ENCODE results near the gene OR6K6. TPM values are rescaled to one million over a fixed set of nuclear protein-coding genes. Genes with fewer than 3 reads are reported as not detected.

OR6K6 gene
- total RNA-seq, 2 donors from 2014 or later: not detected

- peaks cover 2% of the 10 kb centered on the region for H3K27me3 Mint-ChIP-seq (ENCODE audit: insufficient read depth)
- Histone ChIP-seq H3K27ac (ENCODE audit: low read depth, low read length) (no peak overlapping the region), H3K27me3 (ENCODE audit: control insufficient read depth, insufficient read depth, low read length, poor library complexity, severe bottlenecking) (no peaks in the 10 kb centered on the region), H3K4me3 (ENCODE audit: low read length) (no peak overlapping the region), H3K4me1 (ENCODE audit: control insufficient read depth, insufficient read depth, low read length) (no peaks in the 10 kb centered on the region), H3K9me3 (ENCODE audit: control insufficient read depth, low read length) (no peaks in the 10 kb centered on the region), H3K9ac (ENCODE audit: extremely low read depth, low read length, poor library complexity, severe bottlenecking) (no peak overlapping the region), H3K36me3 (ENCODE audit: control insufficient read depth, insufficient read depth, low read length) (no peaks in the 10 kb centered on the region)
- no peaks in the 10 kb centered on the region for H3K36me3 Mint-ChIP-seq (ENCODE audit: low read depth)
- 90 to 100% methylated on average over 1 of the region's 2 CpGs for WGBS, 2 experiments (ENCODE audit: insufficient coverage in 1 of 2, insufficient read length in 1 of 2)
- no peak overlapping the region for H3K4me3 Mint-ChIP-seq
- no peak overlapping the region for H3K27ac Mint-ChIP-seq
- H3K9me3 Mint-ChIP-seq: no peaks in the 10 kb centered on the region
- DNase-seq: no peak
- TF ChIP-seq CTCF (conservative IDR thresholded peaks at IDR 0.05): no peak
- peaks cover 2% of the 10 kb centered on the region for H3K4me1 Mint-ChIP-seq
Measured at GRCh38 chr1:158732524-158732923, 22.0 kb upstream of the OR6K6 start.

- Histone ChIP-seq H3K4me1 (ENCODE audit: control insufficient read depth, insufficient read depth, low read length) (no peaks in the 10 kb centered on the region), H3K27me3 (ENCODE audit: control insufficient read depth, insufficient read depth, low read length, poor library complexity, severe bottlenecking) (no peaks in the 10 kb centered on the region), H3K36me3 (ENCODE audit: control insufficient read depth, insufficient read depth, low read length) (no peaks in the 10 kb centered on the region), H3K4me3 (ENCODE audit: low read length) (no peak overlapping the region), H3K9ac (ENCODE audit: extremely low read depth, low read length, poor library complexity, severe bottlenecking) (no peak overlapping the region), H3K27ac (ENCODE audit: low read depth, low read length) (no peak overlapping the region), H3K9me3 (ENCODE audit: control insufficient read depth, low read length) (no peaks in the 10 kb centered on the region)
- no peaks in the 10 kb centered on the region for H3K36me3 Mint-ChIP-seq (ENCODE audit: low read depth)
- H3K4me3 Mint-ChIP-seq: no peak overlapping the region
- TF ChIP-seq CTCF (conservative IDR thresholded peaks at IDR 0.05): no peak
- peaks cover 2% of the 10 kb centered on the region for H3K27me3 Mint-ChIP-seq (ENCODE audit: insufficient read depth)
- no peak for DNase-seq
- H3K9me3 Mint-ChIP-seq: no peaks in the 10 kb centered on the region
- H3K27ac Mint-ChIP-seq: no peak overlapping the region
- no peaks in the 10 kb centered on the region for H3K4me1 Mint-ChIP-seq
Measured at GRCh38 chr1:158735848-158736247, 18.7 kb upstream of the OR6K6 start.

GRCh38 chr1:158752155-158752712 lies 2.3 kb upstream of the OR6K6 start:
- DNase-seq: no peak
- H3K4me1 Mint-ChIP-seq: no peaks in the 10 kb centered on the region
- no peak overlapping the region for H3K4me3 Mint-ChIP-seq
- H3K27ac ChIP-seq (ENCODE audit: low read depth, low read length): no peak overlapping the region
- no peaks in the 10 kb centered on the region for H3K27me3 ChIP-seq (ENCODE audit: control insufficient read depth, insufficient read depth, low read length, poor library complexity, severe bottlenecking)
- H3K27me3 Mint-ChIP-seq (ENCODE audit: insufficient read depth): peaks cover 1% of the 10 kb centered on the region
- no peaks in the 10 kb centered on the region for H3K9me3 ChIP-seq (ENCODE audit: control insufficient read depth, low read length)
- H3K36me3 Mint-ChIP-seq (ENCODE audit: low read depth): no peaks in the 10 kb centered on the region
- H3K36me3 ChIP-seq (ENCODE audit: control insufficient read depth, insufficient read depth, low read length): no peaks in the 10 kb centered on the region
- H3K9ac ChIP-seq (ENCODE audit: extremely low read depth, low read length, poor library complexity, severe bottlenecking): no peak overlapping the region
- no peaks in the 10 kb centered on the region for H3K9me3 Mint-ChIP-seq
- no peak overlapping the region for H3K27ac Mint-ChIP-seq
- H3K4me1 ChIP-seq (ENCODE audit: control insufficient read depth, insufficient read depth, low read length): no peaks in the 10 kb centered on the region
- TF ChIP-seq CTCF (conservative IDR thresholded peaks at IDR 0.05): no peak
- H3K4me3 ChIP-seq (ENCODE audit: low read length): no peak overlapping the region
- WGBS, 2 experiments (ENCODE audit: insufficient coverage in 1 of 2, insufficient read length in 1 of 2): 92 to 100% methylated on average over 3 to 9 of the region's 9 CpGs
